Cardiac ventricle fibroblast (primary cell): ENCODE data around the gene TECTA. TPM values are rescaled to one million over a fixed set of nuclear protein-coding genes. Genes with fewer than 3 reads are reported as not detected.

Experiments used
- total RNA-seq: library from RNA; depleted of rRNA; stranded (reverse); fragments of >200 nt; gene quantifications from 2 replicates; pipeline ENCODE4 v1.2.3, GENCODE V29; 2015

Gene TECTA, protein sequence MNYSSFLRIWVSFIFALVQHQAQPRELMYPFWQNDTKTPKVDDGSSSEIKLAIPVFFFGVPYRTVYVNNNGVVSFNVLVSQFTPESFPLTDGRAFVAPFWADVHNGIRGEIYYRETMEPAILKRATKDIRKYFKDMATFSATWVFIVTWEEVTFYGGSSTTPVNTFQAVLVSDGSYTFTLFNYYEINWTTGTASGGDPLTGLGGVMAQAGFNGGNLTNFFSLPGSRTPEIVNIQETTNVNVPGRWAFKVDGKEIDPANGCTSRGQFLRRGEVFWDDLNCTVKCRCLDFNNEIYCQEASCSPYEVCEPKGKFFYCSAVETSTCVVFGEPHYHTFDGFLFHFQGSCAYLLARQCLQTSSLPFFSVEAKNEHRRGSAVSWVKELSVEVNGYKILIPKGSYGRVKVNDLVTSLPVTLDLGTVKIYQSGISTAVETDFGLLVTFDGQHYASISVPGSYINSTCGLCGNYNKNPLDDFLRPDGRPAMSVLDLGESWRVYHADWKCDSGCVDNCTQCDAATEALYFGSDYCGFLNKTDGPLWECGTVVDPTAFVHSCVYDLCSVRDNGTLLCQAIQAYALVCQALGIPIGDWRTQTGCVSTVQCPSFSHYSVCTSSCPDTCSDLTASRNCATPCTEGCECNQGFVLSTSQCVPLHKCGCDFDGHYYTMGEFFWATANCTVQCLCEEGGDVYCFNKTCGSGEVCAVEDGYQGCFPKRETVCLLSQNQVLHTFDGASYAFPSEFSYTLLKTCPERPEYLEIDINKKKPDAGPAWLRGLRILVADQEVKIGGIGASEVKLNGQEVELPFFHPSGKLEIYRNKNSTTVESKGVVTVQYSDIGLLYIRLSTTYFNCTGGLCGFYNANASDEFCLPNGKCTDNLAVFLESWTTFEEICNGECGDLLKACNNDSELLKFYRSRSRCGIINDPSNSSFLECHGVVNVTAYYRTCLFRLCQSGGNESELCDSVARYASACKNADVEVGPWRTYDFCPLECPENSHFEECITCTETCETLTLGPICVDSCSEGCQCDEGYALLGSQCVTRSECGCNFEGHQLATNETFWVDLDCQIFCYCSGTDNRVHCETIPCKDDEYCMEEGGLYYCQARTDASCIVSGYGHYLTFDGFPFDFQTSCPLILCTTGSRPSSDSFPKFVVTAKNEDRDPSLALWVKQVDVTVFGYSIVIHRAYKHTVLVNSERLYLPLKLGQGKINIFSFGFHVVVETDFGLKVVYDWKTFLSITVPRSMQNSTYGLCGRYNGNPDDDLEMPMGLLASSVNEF (N-terminal part only)
- 0.31 and 3.1 TPM in 2 replicates for total RNA-seq

GRCh38 chr11:121100943-121101342, at the start of gene TECTA:
TSS of gene TECTA (plus strand) at chr11:121101243. CDS start at chr11:121102666, 1,423 bp downstream.

Other genes starting within 250 kb of the TECTA start
- gene TBCEL, start 77.1 kb upstream of the TECTA start, total RNA-seq, result 17.9 and 18.5 TPM in 2 replicates
- gene SC5D, start 191.5 kb downstream of the TECTA start, total RNA-seq, result 28.6 and 28.7 TPM in 2 replicates